GM12875 (cell line): ENCODE results near the gene CCDC85C.

Experiments used
- H3K4me3 ChIP-seq: one replicate; pipeline ENCODE4 v1.5.1; 2011; ENCODE audit warnings: low read depth, low read length, control low read depth
- TF ChIP-seq, protein P1 (sequence below): IDR thresholded peaks from 2 replicates; pipeline ENCODE4 v1.5.1; 2011; ENCODE audit warnings: low read depth, mild to moderate bottlenecking, control low read depth, inconsistent platforms, low read length, moderate library complexity, borderline replicate concordance; ENCODE audit not compliant: insufficient read depth

The CCDC85C gene

DNA sequence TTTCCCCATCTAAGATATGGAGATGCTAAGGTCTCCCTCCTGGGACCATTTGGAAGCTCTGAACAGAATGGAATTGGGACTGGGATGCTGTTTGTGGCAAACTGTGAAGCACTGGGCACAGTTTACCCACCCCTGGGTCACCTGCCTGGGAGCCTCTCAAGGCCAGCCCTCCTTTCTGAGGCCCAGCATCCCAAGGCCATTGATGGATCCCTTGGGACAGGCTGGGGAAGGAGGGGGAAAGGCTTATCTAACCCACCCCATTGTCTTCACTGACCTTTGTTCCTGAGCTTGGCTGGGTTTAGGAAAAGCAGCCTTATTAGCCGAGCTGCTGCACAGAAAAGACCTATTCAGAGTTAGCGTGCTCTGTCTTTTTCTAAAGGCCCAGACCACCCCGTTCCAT, 5.2 kb downstream of the CCDC85C start:
- TF ChIP-seq, protein P1, sequence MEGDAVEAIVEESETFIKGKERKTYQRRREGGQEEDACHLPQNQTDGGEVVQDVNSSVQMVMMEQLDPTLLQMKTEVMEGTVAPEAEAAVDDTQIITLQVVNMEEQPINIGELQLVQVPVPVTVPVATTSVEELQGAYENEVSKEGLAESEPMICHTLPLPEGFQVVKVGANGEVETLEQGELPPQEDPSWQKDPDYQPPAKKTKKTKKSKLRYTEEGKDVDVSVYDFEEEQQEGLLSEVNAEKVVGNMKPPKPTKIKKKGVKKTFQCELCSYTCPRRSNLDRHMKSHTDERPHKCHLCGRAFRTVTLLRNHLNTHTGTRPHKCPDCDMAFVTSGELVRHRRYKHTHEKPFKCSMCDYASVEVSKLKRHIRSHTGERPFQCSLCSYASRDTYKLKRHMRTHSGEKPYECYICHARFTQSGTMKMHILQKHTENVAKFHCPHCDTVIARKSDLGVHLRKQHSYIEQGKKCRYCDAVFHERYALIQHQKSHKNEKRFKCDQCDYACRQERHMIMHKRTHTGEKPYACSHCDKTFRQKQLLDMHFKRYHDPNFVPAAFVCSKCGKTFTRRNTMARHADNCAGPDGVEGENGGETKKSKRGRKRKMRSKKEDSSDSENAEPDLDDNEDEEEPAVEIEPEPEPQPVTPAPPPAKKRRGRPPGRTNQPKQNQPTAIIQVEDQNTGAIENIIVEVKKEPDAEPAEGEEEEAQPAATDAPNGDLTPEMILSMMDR, result no peak
- no peak overlapping the region for H3K4me3 ChIP-seq

DNA sequence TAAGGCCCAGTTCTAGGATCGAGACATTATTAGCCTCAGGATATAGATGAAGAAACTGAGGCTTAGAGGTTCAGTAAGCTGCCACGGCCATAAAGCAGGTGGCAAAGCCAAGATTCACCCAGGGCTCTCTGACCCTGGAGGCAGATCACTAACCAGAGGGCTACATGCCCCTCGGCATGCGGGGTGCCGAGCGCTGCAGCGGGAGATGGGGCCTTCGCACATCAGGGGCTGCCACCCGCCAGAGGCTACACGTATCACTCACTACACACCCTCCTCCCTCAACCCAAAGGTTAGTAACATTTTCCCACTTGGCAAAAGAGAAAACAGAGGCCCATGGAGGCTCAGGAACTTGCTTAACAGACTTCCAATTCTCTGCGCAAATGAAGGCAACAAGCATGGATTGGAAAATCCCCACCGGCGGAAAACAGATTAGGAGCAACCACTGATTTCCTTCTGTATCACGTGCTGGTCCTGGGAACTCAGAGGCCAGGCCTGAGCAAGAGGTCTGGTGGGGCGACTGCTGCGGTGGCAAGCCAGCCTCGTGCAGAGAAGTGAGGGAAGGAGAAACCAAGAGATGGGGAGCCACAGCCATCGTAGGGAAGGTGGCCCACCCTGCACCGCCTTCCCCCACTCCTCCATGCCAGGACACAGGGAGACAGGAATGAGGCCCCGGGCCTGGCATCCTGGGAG, 6.0 kb downstream of the CCDC85C start:
- no peak overlapping the region for H3K4me3 ChIP-seq
- TF ChIP-seq, protein P1, result no peak

DNA sequence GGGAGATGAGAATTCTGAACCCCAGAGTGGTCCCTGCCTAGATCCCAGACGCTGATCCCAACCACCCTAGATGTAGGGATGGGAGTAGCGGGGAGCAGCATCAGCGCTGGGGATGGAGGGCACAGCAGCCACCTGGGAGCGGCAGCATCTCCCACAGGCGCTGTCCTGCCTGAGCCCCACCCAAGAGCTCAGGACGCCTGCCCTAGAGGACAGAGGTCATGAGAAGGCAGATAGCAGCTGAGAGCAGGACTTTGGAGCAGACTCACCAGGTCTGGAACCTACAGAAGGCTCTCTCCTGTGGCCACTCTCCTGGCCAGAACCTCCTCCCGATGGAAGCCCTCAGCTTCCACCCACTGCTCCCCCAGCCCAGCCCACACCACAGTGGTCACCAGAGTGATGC, 7.2 kb downstream of the CCDC85C start:
- TF ChIP-seq, protein P1, result no peak

DNA sequence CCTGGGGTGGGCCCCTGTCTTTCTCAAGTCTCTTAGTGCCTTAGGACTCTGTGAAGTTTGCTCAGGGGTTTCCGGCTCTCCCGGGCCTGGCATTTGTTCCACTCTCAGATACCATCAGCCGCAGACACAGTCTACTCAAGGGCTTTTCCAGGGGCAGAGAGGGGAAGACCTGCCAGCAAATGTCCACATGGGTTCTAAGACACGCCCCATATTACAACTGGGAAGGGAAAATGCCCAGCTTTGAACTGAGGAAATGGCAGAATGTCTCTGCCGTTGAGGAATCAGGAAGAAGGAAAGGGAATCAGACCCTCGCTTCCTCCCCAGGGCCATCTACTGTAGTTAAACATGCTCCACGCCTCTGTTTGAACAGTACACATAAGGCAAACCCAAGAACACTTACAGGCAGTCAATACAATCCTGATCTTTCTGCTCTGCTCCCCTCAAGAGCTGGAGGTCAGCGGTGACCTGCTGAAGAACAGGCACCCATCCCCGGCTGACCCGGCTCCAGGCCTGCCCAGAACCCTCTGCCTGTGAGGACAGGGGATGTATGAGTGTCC, 7.9 kb downstream of the CCDC85C start:
- H3K4me3 ChIP-seq, result no peak overlapping the region
- TF ChIP-seq, protein P1, result no peak

More for the DNA sequence above, 7.2 kb downstream of the CCDC85C start:
- no peak overlapping the region for H3K4me3 ChIP-seq

DNA sequence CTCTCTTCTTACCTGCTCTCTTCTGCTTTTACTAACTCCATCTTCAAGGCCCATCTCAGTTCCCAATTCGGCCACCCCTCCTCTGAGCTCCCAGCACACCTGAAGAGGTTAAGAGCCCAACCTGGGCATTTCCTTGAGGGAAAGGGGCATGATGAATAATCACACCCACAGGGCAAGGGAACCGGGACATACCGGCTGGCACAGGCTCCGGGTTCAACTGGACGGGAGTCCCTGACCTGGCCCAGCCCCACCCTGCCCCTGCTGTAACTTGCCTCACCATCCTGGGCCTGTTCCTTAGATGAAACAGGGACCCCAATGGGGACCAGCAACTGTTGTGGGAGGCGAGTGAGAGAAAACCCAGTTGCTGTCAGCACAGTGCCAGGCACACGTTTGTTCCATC, 8.5 kb downstream of the CCDC85C start:
- no peak overlapping the region for H3K4me3 ChIP-seq
- TF ChIP-seq, protein P1, result no peak

DNA sequence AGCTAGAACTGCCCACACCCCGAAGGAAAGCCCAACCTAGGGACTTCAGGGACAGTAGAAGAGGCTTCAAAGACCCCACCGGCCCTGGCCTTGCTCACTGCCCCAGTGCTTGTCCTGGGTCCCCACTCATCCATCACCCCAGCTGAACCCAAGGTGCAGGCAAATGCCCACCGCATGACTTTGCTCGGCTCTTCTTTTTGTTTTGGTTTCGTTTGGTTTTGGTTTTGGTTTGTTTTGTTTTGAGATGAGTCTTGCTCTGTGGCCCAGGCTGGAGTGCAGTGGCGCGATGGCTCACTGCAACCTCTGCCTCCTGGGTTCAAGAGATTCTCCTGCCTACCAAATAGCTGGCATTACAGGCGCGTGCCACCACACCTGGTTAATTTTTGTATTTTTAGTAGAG, 9.0 kb downstream of the CCDC85C start:
- TF ChIP-seq, protein P1, result no peak
- no peak overlapping the region for H3K4me3 ChIP-seq
